Uterus (tissue), 4 donors: ENCODE results near the gene CMTM1. TPM values are rescaled to one million over a fixed set of nuclear protein-coding genes. Genes with fewer than 3 reads are reported as not detected.

Source experiments
- DNase-seq, 2 donors: peaks; one replicate each; pipeline ENCODE4 v3.0.0-alpha.2; 2019 to 2020
- H3K27ac ChIP-seq, 2 donors: fragments of 200-600 bp; sonication (generic); 1 replicate in 1 of 2; 2 replicates in 1 of 2; pipeline ENCODE4 v1.5.1; 2016 to 2018
- H3K27me3 ChIP-seq, 2 donors: fragments of 200-600 bp; sonication (generic); one replicate each; pipeline ENCODE4 v1.5.1; 2018 to 2019; ENCODE audit warnings: control low read depth in 1 of 2
- H3K36me3 ChIP-seq, 2 donors: fragments of 200-600 bp; sonication (generic); one replicate each; pipeline ENCODE4 v1.5.1; 2019; ENCODE audit warnings: control low read depth in 1 of 2
- H3K4me1 ChIP-seq, 2 donors: fragments of 200-600 bp; sonication (generic); one replicate each; pipeline ENCODE4 v1.5.1; 2018 to 2019; ENCODE audit warnings: control low read depth in 1 of 2
- H3K4me3 ChIP-seq, 2 donors: fragments of 200-600 bp; sonication (generic); 1 replicate in 1 of 2; 2 replicates in 1 of 2; pipeline ENCODE4 v1.5.1; 2018 to 2019; ENCODE audit warnings: mild to moderate bottlenecking in 1 of 2
- H3K9me3 ChIP-seq, 2 donors: fragments of 200-600 bp; sonication (generic); one replicate each; pipeline ENCODE4 v1.5.1; 2019; ENCODE audit warnings: control low read depth in 1 of 2
- POLR2A ChIP-seq, 2 donors: fragments of 450-650 bp; IDR thresholded peaks; one replicate each; pipeline ENCODE4 v1.6.1; 2016; ENCODE audit warnings: antibody characterized with exemption in 2 of 2, mild to moderate bottlenecking in 1 of 2, moderate library complexity in 1 of 2
- intact Hi-C: fragments of 100-400 bp; cut with DNase I; formaldehyde crosslinking; loops from one replicate; pipeline ENCODE4 v1.15.1; 2023; ENCODE audit warnings: low total_unique reads
- total RNA-seq, 4 donors: library from RNA; depleted of rRNA in 3 of 4; stranded (reverse); fragments of >200 nt in 3 of 4; gene quantifications; one replicate each; pipeline versions ENCODE4 v1.1.0 to v1.2.4, GENCODE V29; 2014 to 2023
- TF ChIP-seq, protein P1 (sequence below), 4 experiments: fragments of 200-600 bp in 2 of 4; fragments of 450-650 bp in 2 of 4; sonication (generic) in 2 of 4; IDR thresholded peaks; one replicate each; pipeline ENCODE4 v1.5.1; 2016 to 2019; ENCODE audit warnings: antibody characterized with exemption in 4 of 4, mild to moderate bottlenecking in 2 of 4, moderate library complexity in 1 of 4
- donor health status: DM: yes; HTN: yes; CAD: no.

CMTM1 gene
- total RNA-seq, 4 donors from 2014 or later = 5.0 to 5.3 TPM; not detected in 2

DNA sequence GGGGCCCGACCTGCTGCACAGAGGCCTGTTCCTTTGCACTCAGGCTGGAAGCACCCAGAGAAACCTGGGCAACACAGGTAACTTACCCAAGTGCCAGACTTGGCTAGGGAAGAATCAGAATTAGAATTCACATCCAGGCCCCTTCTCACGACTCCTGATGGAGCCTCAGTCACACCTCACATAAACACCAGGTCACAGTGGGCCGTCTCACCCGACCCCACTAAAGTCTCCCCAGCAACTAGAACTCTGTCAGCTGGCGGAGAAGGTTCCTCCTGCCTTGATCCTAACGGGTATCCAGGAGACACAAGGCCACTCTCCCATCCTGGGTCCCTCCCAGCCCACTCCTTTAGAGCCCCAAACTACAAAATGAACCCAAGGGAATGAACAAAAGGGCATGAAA lies 22.7 kb upstream of the CMTM1 start:
- Histone ChIP-seq H3K27me3 (no peaks in the 10 kb centered on the region), H3K36me3 (no peaks in the 10 kb centered on the region), H3K27ac (no peak overlapping the region), H3K4me1 (no peaks in the 10 kb centered on the region), H3K4me3 (no peak overlapping the region), H3K9me3 (no peaks in the 10 kb centered on the region)
- intact Hi-C loops = no loop called here
- no peak for DNase-seq
- TF ChIP-seq, protein P1, sequence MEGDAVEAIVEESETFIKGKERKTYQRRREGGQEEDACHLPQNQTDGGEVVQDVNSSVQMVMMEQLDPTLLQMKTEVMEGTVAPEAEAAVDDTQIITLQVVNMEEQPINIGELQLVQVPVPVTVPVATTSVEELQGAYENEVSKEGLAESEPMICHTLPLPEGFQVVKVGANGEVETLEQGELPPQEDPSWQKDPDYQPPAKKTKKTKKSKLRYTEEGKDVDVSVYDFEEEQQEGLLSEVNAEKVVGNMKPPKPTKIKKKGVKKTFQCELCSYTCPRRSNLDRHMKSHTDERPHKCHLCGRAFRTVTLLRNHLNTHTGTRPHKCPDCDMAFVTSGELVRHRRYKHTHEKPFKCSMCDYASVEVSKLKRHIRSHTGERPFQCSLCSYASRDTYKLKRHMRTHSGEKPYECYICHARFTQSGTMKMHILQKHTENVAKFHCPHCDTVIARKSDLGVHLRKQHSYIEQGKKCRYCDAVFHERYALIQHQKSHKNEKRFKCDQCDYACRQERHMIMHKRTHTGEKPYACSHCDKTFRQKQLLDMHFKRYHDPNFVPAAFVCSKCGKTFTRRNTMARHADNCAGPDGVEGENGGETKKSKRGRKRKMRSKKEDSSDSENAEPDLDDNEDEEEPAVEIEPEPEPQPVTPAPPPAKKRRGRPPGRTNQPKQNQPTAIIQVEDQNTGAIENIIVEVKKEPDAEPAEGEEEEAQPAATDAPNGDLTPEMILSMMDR (IDR thresholded peaks at IDR 0.05) = no peak
- TF ChIP-seq POLR2A (IDR thresholded peaks at IDR 0.05) = no peak

DNA sequence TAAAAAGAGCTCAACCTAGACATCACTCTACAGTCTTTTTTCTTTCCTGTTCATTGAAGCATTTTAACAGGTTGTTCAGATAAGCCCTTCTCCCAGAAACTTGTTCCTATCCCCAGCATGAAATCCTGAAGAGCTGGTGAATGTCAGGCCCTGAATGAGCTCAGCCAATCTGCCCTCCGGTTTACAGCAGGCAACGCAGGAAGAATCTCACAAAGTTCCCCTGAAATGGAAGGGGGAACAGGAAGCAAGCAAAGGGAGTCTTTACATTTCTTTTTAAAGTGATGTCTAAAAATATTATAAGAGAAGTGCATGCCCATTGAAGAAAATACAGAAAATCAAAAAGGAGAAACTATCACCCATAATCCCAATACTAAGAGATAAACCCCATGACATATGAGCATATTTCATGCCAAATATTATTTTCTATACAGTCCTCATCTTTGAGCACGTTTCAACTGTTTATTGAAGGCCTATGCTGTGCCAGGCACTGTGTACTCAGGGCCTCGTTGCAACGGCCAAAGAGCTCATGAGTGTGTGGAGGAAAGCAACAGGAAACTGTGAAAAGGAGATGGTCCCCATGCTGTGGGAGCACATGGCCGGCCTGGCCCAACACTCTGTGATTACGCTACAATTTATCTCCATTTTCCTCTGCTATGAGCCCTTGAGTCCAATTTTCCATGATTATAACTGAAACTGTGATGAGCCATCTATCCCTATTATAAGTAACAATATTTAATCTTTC lies 22.1 kb upstream of the CMTM1 start:
- Histone ChIP-seq H3K36me3 (no peaks in the 10 kb centered on the region), H3K9me3 (no peaks in the 10 kb centered on the region), H3K27me3 (no peaks in the 10 kb centered on the region), H3K4me3 (no peak overlapping the region), H3K27ac (no peak overlapping the region), H3K4me1 (no peaks in the 10 kb centered on the region)
- no peak for DNase-seq
- intact Hi-C loops = no loop called here
- no peak for TF ChIP-seq POLR2A (IDR thresholded peaks at IDR 0.05)
- TF ChIP-seq, protein P1 (IDR thresholded peaks at IDR 0.05) = no peak

DNA sequence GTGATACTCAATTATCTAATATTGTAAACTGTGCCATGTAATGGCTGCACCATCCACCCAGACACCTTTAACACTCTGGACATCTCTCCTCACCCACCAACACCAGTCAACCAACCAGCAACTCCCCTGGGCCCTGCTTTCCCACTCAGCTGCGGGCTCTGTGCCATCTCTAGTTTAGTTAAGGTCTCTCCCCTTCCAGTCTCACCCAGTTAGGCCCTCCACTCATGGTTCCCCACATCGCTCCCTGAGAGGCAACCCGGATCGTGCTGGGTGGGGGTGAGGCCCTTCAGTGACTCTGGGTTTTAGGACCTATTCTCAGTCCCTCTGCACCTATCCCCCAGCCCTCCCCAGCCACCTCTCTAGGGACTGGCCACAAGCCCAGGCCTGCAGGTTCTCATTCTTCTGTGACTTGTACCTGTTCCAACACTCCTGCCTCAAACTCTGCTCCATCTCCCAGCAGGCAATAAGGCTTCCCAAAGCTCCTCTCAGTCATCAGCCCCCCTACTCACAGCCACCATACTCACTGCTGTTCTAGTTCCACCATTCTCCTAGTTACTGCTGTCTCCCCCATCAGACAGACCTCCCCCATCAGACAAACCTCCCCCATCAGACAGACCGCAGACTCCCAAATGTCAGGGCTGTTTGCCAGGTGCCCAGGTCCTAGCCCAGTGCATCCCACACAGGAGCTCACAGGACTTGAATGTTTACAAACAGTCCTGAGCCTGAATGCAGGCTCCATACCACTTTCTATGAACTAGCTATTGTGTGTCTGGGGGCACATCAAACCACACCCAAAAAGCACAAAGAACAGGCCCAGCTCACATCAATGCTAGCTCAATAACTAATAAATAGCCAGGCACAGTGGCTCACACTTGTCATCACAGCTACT lies 18.9 kb upstream of the CMTM1 start:
- DNase-seq = no peak
- intact Hi-C loops = no loop called here
- H3K27me3 ChIP-seq = no peaks in the 10 kb centered on the region
- H3K4me1 ChIP-seq = no peaks in the 10 kb centered on the region
- no peak for TF ChIP-seq POLR2A (IDR thresholded peaks at IDR 0.05)
- TF ChIP-seq, protein P1 (IDR thresholded peaks at IDR 0.05) = no peak
- H3K4me3 ChIP-seq = no peak overlapping the region
- H3K36me3 ChIP-seq = no peaks in the 10 kb centered on the region
- H3K9me3 ChIP-seq = no peaks in the 10 kb centered on the region
- peak overlapping the region in 1 of 2 donors; percentile 99 for H3K27ac ChIP-seq

DNA sequence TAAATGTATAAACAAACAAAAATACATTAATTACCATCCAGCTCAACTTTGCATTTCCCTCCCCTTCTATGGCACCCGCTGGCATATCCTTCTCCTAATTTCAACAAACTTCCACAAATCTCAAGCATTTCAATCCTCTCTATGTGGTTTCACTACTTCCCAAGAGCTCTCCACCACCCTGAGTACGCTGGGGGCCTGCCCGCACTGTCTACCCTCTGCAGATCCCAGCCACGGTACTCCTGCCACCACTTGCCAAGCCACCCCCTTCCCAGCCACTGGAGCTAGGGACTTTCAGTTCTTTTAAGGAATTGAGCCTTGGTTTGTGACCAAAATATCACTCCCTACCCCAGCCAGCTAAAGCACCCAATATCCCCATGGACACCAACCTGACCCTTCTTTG lies 18.2 kb upstream of the CMTM1 start:
- intact Hi-C loops = no loop called here
- H3K27ac ChIP-seq = peak overlapping the region; percentile 99
- no peaks in the 10 kb centered on the region for H3K36me3 ChIP-seq
- TF ChIP-seq, protein P1 (IDR thresholded peaks at IDR 0.05) = no peak
- no peak for TF ChIP-seq POLR2A (IDR thresholded peaks at IDR 0.05)
- H3K4me3 ChIP-seq = no peak overlapping the region
- no peaks in the 10 kb centered on the region for H3K27me3 ChIP-seq
- DNase-seq = no peak
- H3K4me1 ChIP-seq = no peaks in the 10 kb centered on the region
- no peaks in the 10 kb centered on the region for H3K9me3 ChIP-seq

DNA sequence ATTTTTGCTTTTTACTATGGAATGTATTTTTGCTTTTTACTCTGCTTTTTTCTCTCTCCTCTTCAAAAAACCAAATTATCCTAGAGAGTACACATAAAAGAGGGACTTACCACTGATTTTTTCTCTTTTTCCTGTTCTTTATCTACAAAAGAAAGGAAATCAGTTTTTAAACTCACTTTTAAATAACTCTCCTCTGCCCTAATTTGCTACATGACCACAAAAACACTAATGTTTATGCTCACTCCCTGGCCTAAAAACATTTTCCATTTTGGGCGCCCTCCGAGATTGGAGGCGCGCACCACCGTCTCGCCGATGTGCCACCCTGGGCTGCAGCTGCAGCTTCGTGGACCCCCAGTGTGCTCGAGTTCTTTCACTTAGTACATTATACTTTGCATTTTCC lies 17.4 kb upstream of the CMTM1 start:
- H3K27me3 ChIP-seq = no peaks in the 10 kb centered on the region
- no peaks in the 10 kb centered on the region for H3K36me3 ChIP-seq
- no peaks in the 10 kb centered on the region for H3K9me3 ChIP-seq
- DNase-seq = no peak
- peak overlapping the region; percentile 73 to 80 for H3K4me3 ChIP-seq
- no peak for TF ChIP-seq POLR2A (IDR thresholded peaks at IDR 0.05)
- TF ChIP-seq, protein P1 (IDR thresholded peaks at IDR 0.05) = no peak
- intact Hi-C loops = no loop called here
- H3K27ac ChIP-seq = peak overlapping the region; percentile 99
- H3K4me1 ChIP-seq = no peaks in the 10 kb centered on the region
